CD4-positive, alpha-beta T cell (primary cell): ENCODE results near the gene RALGAPA1. TPM values are rescaled to one million over a fixed set of nuclear protein-coding genes. Genes with fewer than 3 reads are reported as not detected.

Experiments
- ATAC-seq: fragments of 200-7000 bp; cut with Tn5 transposase; one replicate; pipeline ENCODE4 v1.10.0; 2022; ENCODE audit warnings: mild to moderate bottlenecking; ENCODE audit not compliant: poor library complexity
- CTCF ChIA-PET: fragments of 350-600 bp; sonication (Branson Sonifier 250); formaldehyde crosslinking; loops from one replicate; lab custom pipeline; 2021; ENCODE audit warnings: antibody characterized with exemption, inconsistent platforms; lab: Charles Lee
- POLR2A ChIA-PET: fragments of 350-600 bp; sonication (Branson Sonifier 250); formaldehyde crosslinking; loops from one replicate; lab custom pipeline; 2021; ENCODE audit warnings: antibody characterized with exemption, inconsistent platforms; lab: Charles Lee
- DNase-seq, 14 experiments: peaks; one replicate each; pipeline ENCODE4 v3.0.0-alpha.2; 2013 to 2020; ENCODE audit warnings: mixed read lengths in 2 of 14
- H3K27ac ChIP-seq, 2 donors: one replicate each; pipeline versions ENCODE4 v1.5.1 to v1.7.0; 2013; ENCODE audit warnings: low read length in 2 of 2, low read depth in 1 of 2, mild to moderate bottlenecking in 1 of 2
- H3K27me3 ChIP-seq, 2 experiments: 1 replicate in 1 of 2; 2 replicates in 1 of 2; pipeline versions ENCODE4 v1.6.1 to v1.7.0; 2013; ENCODE audit warnings: low read length in 2 of 2, control low read depth in 1 of 2, mild to moderate bottlenecking in 1 of 2, moderate library complexity in 1 of 2; ENCODE audit not compliant: insufficient read depth in 2 of 2, control insufficient read depth in 1 of 2
- H3K36me3 ChIP-seq: one replicate; pipeline ENCODE4 v1.6.1; 2013; ENCODE audit warnings: low read length, control low read depth; ENCODE audit not compliant: insufficient read depth
- H3K4me1 ChIP-seq: one replicate; pipeline ENCODE4 v1.6.1; 2013; ENCODE audit warnings: low read length, control low read depth; ENCODE audit not compliant: insufficient read depth
- H3K4me3 ChIP-seq: one replicate; pipeline ENCODE4 v1.5.1; 2013; ENCODE audit warnings: mild to moderate bottlenecking, low read length, moderate library complexity
- H3K9me3 ChIP-seq, 2 experiments: 1 replicate in 1 of 2; 2 replicates in 1 of 2; pipeline versions ENCODE4 v1.6.1 to v1.7.0; 2013; ENCODE audit warnings: low read length in 2 of 2, mild to moderate bottlenecking in 2 of 2, control low read depth in 1 of 2, moderate library complexity in 1 of 2; ENCODE audit not compliant: control insufficient read depth in 1 of 2, insufficient read depth in 1 of 2
- H3K27ac Mint-ChIP-seq: one replicate; pipeline ENCODE4 v1.8.0; 2020; ENCODE audit warnings: mixed read lengths
- H3K27me3 Mint-ChIP-seq: one replicate; pipeline ENCODE4 v1.8.0; 2021; ENCODE audit warnings: mixed read lengths
- H3K36me3 Mint-ChIP-seq: one replicate; pipeline ENCODE4 v1.8.0; 2021; ENCODE audit warnings: low read depth, mixed read lengths
- H3K4me1 Mint-ChIP-seq: one replicate; pipeline ENCODE4 v1.8.0; 2021; ENCODE audit warnings: low read depth, mixed read lengths
- H3K4me3 Mint-ChIP-seq: one replicate; pipeline ENCODE4 v1.8.0; 2020; ENCODE audit warnings: mild to moderate bottlenecking, mixed read lengths
- H3K9me3 Mint-ChIP-seq: one replicate; pipeline ENCODE4 v1.8.0; 2020; ENCODE audit warnings: mixed read lengths
- CTCF ChIP-seq: fragments of 200-600 bp; IDR thresholded peaks from one replicate; pipeline ENCODE4 v1.8.0; 2022; ENCODE audit warnings: antibody characterized with exemption, mild to moderate bottlenecking
- intact Hi-C, 2 experiments: fragments of 100-400 bp; cut with DNase I in 1 of 2; cut with micrococcal nuclease in 1 of 2; formaldehyde crosslinking; loops; one replicate each; pipeline versions ENCODE4 v1.15.1 to v1.9.0; 2023 to 2025; cut with DNase I, micrococcal nuclease
- total RNA-seq, 174 experiments: library from RNA in 2 of 174; stranded (reverse) in 2 of 174; gene quantifications; one replicate each; pipeline ENCODE4 v1.2.3 and lab custom pipeline; 2021 to 2026

RALGAPA1 gene
- total RNA-seq, 2 experiments from 2014 or later: 72.0 to 75.5 TPM

- Mint-ChIP-seq H3K4me1 (peaks cover 5% of the 10 kb centered on the region), H3K27me3 (no peaks in the 10 kb centered on the region), H3K9me3 (no peaks in the 10 kb centered on the region), H3K36me3 (peaks cover 70% of the 10 kb centered on the region), H3K4me3 (no peak overlapping the region), H3K27ac (no peak overlapping the region)
- H3K36me3 ChIP-seq: peaks cover 20% of the 10 kb centered on the region
- no peaks in the 10 kb centered on the region for H3K9me3 ChIP-seq
- DNase-seq (no peak), ATAC-seq (no peak)
- no peak for TF ChIP-seq CTCF
- H3K4me1 ChIP-seq: no peaks in the 10 kb centered on the region
- no peaks in the 10 kb centered on the region for H3K27me3 ChIP-seq
- no peak overlapping the region for H3K4me3 ChIP-seq
- ChIA-PET POLR2A (no interaction called here), CTCF (interaction anchor here (1.0 kb wide), 1 partner anchor 16 kb away, joined by 3 read pairs; no protein-coding TSS in a partner anchor)
- intact Hi-C loops: no loop called here
- no peak overlapping the region for H3K27ac ChIP-seq
Observed at GRCh38 chr14:35632676-35633075, 176.4 kb downstream of the RALGAPA1 start.

- no peak for ATAC-seq
- Mint-ChIP-seq H3K4me1 (peaks cover 5% of the 10 kb centered on the region), H3K36me3 (peaks cover 70% of the 10 kb centered on the region), H3K9me3 (no peaks in the 10 kb centered on the region), H3K27ac (no peak overlapping the region), H3K4me3 (no peak overlapping the region), H3K27me3 (no peaks in the 10 kb centered on the region)
- no peaks in the 10 kb centered on the region for H3K27me3 ChIP-seq
- no peaks in the 10 kb centered on the region for H3K4me1 ChIP-seq
- CTCF ChIA-PET: interaction anchor here (1.0 kb wide), 1 partner anchor 16 kb away, joined by 3 read pairs; no protein-coding TSS in a partner anchor
- no peak overlapping the region for H3K4me3 ChIP-seq
- no peaks in the 10 kb centered on the region for H3K9me3 ChIP-seq
- POLR2A ChIA-PET: no interaction called here
- H3K27ac ChIP-seq: no peak overlapping the region
- no peak for TF ChIP-seq CTCF
- DNase-seq: no peak
- H3K36me3 ChIP-seq: peaks cover 20% of the 10 kb centered on the region
- intact Hi-C loops: no loop called here
Observed at GRCh38 chr14:35632271-35632670, 176.8 kb downstream of the RALGAPA1 start.

- no peak overlapping the region for H3K4me3 Mint-ChIP-seq
Observed at GRCh38 chr14:35631071-35631805, 177.9 kb downstream of the RALGAPA1 start.

More at GRCh38 chr14:35631071-35631805, 177.9 kb downstream of the RALGAPA1 start:
- Histone ChIP-seq H3K4me3 (no peak overlapping the region), H3K27me3 (no peaks in the 10 kb centered on the region), H3K4me1 (no peaks in the 10 kb centered on the region), H3K27ac (no peak overlapping the region), H3K9me3 (no peaks in the 10 kb centered on the region), H3K36me3 (peaks cover 16% of the 10 kb centered on the region)
- CTCF ChIA-PET: interaction anchor here (0.9 kb wide), 1 partner anchor 28 kb away, joined by 3 read pairs; no protein-coding TSS in a partner anchor
- Mint-ChIP-seq H3K27ac (no peak overlapping the region), H3K4me1 (no peaks in the 10 kb centered on the region), H3K9me3 (no peaks in the 10 kb centered on the region), H3K36me3 (peaks cover 67% of the 10 kb centered on the region), H3K27me3 (no peaks in the 10 kb centered on the region)
- TF ChIP-seq CTCF: no peak
- DNase-seq: no peak
- POLR2A ChIA-PET: no interaction called here
- no peak for ATAC-seq
- intact Hi-C loops: no loop called here
